Neural cell (in vitro differentiated cells): Measurements from ENCODE around the gene SCYL1. TPM values are rescaled to one million over a fixed set of nuclear protein-coding genes. Genes with fewer than 3 reads are reported as not detected.

Experiments
- H2AFZ ChIP-seq: fragments of 200-600, 300-800 bp; sonication (generic), shearing (Covaris generic); 2 replicates; pipeline ENCODE4 v1.6.0; 2014; ENCODE audit warnings: low read depth, mild to moderate bottlenecking, antibody characterized with exemption, low read length, moderate library complexity
- H3F3A ChIP-seq: fragments of 200-600 bp; shearing (Covaris generic); 2 replicates; pipeline ENCODE4 v1.6.1; 2016; ENCODE audit warnings: mild to moderate bottlenecking, moderate library complexity, mixed read lengths, antibody characterized with exemption, low read length; ENCODE audit not compliant: insufficient read depth, poor library complexity, severe bottlenecking
- H3K27ac ChIP-seq: fragments of 200-600, 300-800 bp; sonication (generic), shearing (Covaris generic); 2 replicates; pipeline ENCODE4 v1.5.1; 2014; ENCODE audit warnings: mild to moderate bottlenecking, low read length, moderate library complexity
- H3K27me3 ChIP-seq: fragments of 300-800, 200-600 bp; sonication (generic), shearing (Covaris generic); 2 replicates; pipeline ENCODE4 v1.6.0; 2014; ENCODE audit warnings: mild to moderate bottlenecking, low read depth, low read length, moderate library complexity; ENCODE audit not compliant: insufficient read depth
- H3K36me3 ChIP-seq: fragments of 300-800, 200-600 bp; sonication (generic), shearing (Covaris generic); 2 replicates; pipeline ENCODE4 v1.5.1; 2014; ENCODE audit warnings: mild to moderate bottlenecking, antibody characterized with exemption, low read length, moderate library complexity; ENCODE audit not compliant: insufficient read depth
- H3K4me2 ChIP-seq: fragments of 300-800, 200-600 bp; sonication (generic), shearing (Covaris generic); 2 replicates; pipeline ENCODE4 v1.6.0; 2014; ENCODE audit warnings: mild to moderate bottlenecking, low read length
- H3K4me3 ChIP-seq: fragments of 300-800, 200-600 bp; sonication (generic), shearing (Covaris generic); 2 replicates; pipeline ENCODE4 v1.5.1; 2014; ENCODE audit warnings: mild to moderate bottlenecking, low read length, moderate library complexity
- H3K79me2 ChIP-seq: fragments of 200-600 bp; shearing (Covaris generic); replicated peaks from 2 replicates; pipeline ENCODE4 v1.6.0; 2014; ENCODE audit warnings: mild to moderate bottlenecking, low read length, moderate library complexity; ENCODE audit not compliant: insufficient read depth
- H3K9ac ChIP-seq: fragments of 300-800, 200-600 bp; sonication (generic), shearing (Covaris generic); 2 replicates; pipeline ENCODE4 v1.6.1; 2016; ENCODE audit warnings: mild to moderate bottlenecking, low read length, mixed read lengths
- H3K9me2 ChIP-seq: fragments of 200-600 bp; shearing (Covaris generic); 2 replicates; pipeline ENCODE4 v1.6.1; 2016; ENCODE audit warnings: mild to moderate bottlenecking, low read length, mixed read lengths; ENCODE audit not compliant: insufficient read depth
- H3K9me3 ChIP-seq: fragments of 200-600, 300-800 bp; sonication (generic), shearing (Covaris generic); 2 replicates; pipeline ENCODE4 v1.6.1; 2016; ENCODE audit warnings: mild to moderate bottlenecking, mixed run types, low read length, moderate library complexity, mixed read lengths
- H4K20me1 ChIP-seq: fragments of 200-600 bp; shearing (Covaris generic); 2 replicates; pipeline ENCODE4 v1.6.1; 2016; ENCODE audit warnings: mild to moderate bottlenecking, mixed run types; ENCODE audit not compliant: insufficient read depth
- EP300 ChIP-seq: fragments of 450-650 bp; conservative IDR thresholded peaks from 2 replicates; pipeline ENCODE4 v1.6.1; 2014; ENCODE audit warnings: antibody characterized with exemption, mild to moderate bottlenecking, moderate library complexity; ENCODE audit not compliant: poor library complexity, severe bottlenecking
- EZH2 ChIP-seq: fragments of 200-600, 300-800 bp; shearing (Covaris generic), sonication (generic); IDR thresholded peaks from 2 replicates; pipeline ENCODE4 v1.6.1; 2014; ENCODE audit warnings: antibody characterized with exemption, low read length, borderline replicate concordance, mild to moderate bottlenecking; ENCODE audit not compliant: insufficient read depth, poor library complexity, severe bottlenecking
- MXI1 ChIP-seq: fragments of 450-650 bp; conservative IDR thresholded peaks from 2 replicates; pipeline ENCODE4 v1.6.1; 2014; ENCODE audit warnings: antibody characterized with exemption, mild to moderate bottlenecking; ENCODE audit not compliant: poor library complexity, severe bottlenecking
- POLR2AphosphoS5 ChIP-seq: IDR thresholded peaks from 2 replicates; pipeline ENCODE4 v1.6.1; 2012
- RAD21 ChIP-seq: fragments of 450-650 bp; conservative IDR thresholded peaks from 2 replicates; pipeline ENCODE4 v1.6.1; 2014; ENCODE audit warnings: antibody characterized with exemption, mild to moderate bottlenecking, moderate library complexity
- REST ChIP-seq: IDR thresholded peaks from 2 replicates; pipeline ENCODE4 v1.6.1; 2012; ENCODE audit warnings: borderline replicate concordance
- SMC3 ChIP-seq: fragments of 450-650 bp; conservative IDR thresholded peaks from 2 replicates; pipeline ENCODE4 v1.6.1; 2014; ENCODE audit warnings: antibody characterized with exemption, mild to moderate bottlenecking, moderate library complexity; ENCODE audit not compliant: poor library complexity
- TAF1 ChIP-seq: IDR thresholded peaks from 2 replicates; pipeline ENCODE4 v1.6.1; 2012; ENCODE audit warnings: low read depth
- polyA plus RNA-seq: library from polyadenylated mRNA; depleted of rRNA; stranded (reverse); fragments of >200 nt; gene quantifications from 2 replicates; pipeline ENCODE4 v1.2.3, GENCODE V29; 2014
- TF ChIP-seq, protein P1 (sequence below): fragments of 450-650 bp; IDR thresholded peaks from 2 replicates; pipeline ENCODE4 v1.5.1; 2014; ENCODE audit warnings: antibody characterized with exemption, mild to moderate bottlenecking, moderate library complexity; ENCODE audit not compliant: poor library complexity, severe bottlenecking

Gene SCYL1
- polyA plus RNA-seq, 1 donor from 2014 or later: 48.3 TPM

- Histone ChIP-seq H4K20me1 (no peaks in the 10 kb centered on the region), H3K4me2 (no peak overlapping the region), H3K36me3 (no peaks in the 10 kb centered on the region), H3K9me3 (no peaks in the 10 kb centered on the region), H2AFZ (no peak overlapping the region), H3K27me3 (no peaks in the 10 kb centered on the region), H3F3A (no peaks in the 10 kb centered on the region), H3K9ac (no peak overlapping the region), H3K9me2 (no peaks in the 10 kb centered on the region), H3K27ac (no peak overlapping the region), H3K79me2 (no peaks in the 10 kb centered on the region), H3K4me3 (no peak overlapping the region)
- no peak for TF ChIP-seq MXI1
- no peak for TF ChIP-seq TAF1
- no peak for TF ChIP-seq EP300
- TF ChIP-seq EZH2: no peak
- no peak for TF ChIP-seq RAD21
- TF ChIP-seq, protein P1, sequence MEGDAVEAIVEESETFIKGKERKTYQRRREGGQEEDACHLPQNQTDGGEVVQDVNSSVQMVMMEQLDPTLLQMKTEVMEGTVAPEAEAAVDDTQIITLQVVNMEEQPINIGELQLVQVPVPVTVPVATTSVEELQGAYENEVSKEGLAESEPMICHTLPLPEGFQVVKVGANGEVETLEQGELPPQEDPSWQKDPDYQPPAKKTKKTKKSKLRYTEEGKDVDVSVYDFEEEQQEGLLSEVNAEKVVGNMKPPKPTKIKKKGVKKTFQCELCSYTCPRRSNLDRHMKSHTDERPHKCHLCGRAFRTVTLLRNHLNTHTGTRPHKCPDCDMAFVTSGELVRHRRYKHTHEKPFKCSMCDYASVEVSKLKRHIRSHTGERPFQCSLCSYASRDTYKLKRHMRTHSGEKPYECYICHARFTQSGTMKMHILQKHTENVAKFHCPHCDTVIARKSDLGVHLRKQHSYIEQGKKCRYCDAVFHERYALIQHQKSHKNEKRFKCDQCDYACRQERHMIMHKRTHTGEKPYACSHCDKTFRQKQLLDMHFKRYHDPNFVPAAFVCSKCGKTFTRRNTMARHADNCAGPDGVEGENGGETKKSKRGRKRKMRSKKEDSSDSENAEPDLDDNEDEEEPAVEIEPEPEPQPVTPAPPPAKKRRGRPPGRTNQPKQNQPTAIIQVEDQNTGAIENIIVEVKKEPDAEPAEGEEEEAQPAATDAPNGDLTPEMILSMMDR: no peak
- no peak for TF ChIP-seq POLR2AphosphoS5
- TF ChIP-seq REST: no peak
- TF ChIP-seq SMC3: no peak
These were observed 28.6 kb downstream of the SCYL1 start for GRCh38 chr11:65553301-65554001.

DNA sequence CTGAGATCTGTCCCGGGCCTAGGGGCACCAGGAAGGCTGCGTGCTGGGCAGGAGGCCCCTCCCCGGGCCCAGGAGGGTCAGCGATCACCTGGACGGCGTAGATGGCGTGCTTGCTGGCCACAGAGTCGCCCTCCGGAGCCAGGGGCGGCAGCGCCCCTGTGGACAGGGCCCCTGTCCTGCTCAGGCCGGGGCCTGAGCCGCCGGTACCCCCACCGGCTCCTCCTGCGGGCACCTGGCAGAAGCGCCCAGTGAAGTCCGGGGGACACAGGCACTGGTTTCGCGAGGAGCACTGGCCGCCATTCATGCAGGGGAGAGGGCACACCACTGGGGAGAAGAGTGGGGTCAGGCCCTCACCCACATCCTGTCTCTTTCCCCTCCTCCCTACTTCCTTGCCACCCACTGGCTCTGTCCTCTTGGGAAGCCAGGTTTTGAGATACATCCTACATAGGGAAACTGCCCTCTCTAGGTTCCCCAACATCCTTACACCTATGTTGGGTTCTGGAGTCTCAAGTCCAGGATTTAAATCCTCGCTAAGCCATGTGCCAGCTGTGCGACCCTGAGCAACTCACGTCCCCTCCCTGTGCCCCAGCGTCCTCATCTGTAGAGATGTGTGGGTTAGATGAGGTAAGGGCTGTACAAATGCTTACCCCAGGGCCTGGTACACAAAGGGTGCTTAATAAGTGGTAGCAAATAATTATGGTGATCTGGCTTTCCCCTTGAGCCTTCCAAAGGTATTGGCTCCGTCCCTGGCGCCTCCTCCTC is 29.4 kb downstream of the SCYL1 start:
- no peaks in the 10 kb centered on the region for H3F3A ChIP-seq
- no peaks in the 10 kb centered on the region for H3K9me2 ChIP-seq
- no peak overlapping the region for H3K9ac ChIP-seq
- H3K4me2 ChIP-seq: no peak overlapping the region
- no peaks in the 10 kb centered on the region for H3K9me3 ChIP-seq
- H3K4me3 ChIP-seq: no peak overlapping the region
- TF ChIP-seq EZH2 (no peak), TAF1 (no peak), RAD21 (no peak)
- TF ChIP-seq, protein P1: no peak
- H2AFZ ChIP-seq: no peak overlapping the region
- H3K79me2 ChIP-seq: no peaks in the 10 kb centered on the region
- no peaks in the 10 kb centered on the region for H4K20me1 ChIP-seq
- no peak overlapping the region for H3K27ac ChIP-seq
- H3K27me3 ChIP-seq: no peaks in the 10 kb centered on the region
- no peaks in the 10 kb centered on the region for H3K36me3 ChIP-seq
